ENCODE data around the gene GHDC. TPM values are rescaled to one million over a fixed set of nuclear protein-coding genes. Genes with fewer than 3 reads are reported as not detected.

GHDC gene
- total and polyA plus RNA-seq, 2 of the 13 experiments (the other 11 are each of a cell fraction or from before 2014, with no cell fraction given) = 15.4 to 22.5 TPM

DNA sequence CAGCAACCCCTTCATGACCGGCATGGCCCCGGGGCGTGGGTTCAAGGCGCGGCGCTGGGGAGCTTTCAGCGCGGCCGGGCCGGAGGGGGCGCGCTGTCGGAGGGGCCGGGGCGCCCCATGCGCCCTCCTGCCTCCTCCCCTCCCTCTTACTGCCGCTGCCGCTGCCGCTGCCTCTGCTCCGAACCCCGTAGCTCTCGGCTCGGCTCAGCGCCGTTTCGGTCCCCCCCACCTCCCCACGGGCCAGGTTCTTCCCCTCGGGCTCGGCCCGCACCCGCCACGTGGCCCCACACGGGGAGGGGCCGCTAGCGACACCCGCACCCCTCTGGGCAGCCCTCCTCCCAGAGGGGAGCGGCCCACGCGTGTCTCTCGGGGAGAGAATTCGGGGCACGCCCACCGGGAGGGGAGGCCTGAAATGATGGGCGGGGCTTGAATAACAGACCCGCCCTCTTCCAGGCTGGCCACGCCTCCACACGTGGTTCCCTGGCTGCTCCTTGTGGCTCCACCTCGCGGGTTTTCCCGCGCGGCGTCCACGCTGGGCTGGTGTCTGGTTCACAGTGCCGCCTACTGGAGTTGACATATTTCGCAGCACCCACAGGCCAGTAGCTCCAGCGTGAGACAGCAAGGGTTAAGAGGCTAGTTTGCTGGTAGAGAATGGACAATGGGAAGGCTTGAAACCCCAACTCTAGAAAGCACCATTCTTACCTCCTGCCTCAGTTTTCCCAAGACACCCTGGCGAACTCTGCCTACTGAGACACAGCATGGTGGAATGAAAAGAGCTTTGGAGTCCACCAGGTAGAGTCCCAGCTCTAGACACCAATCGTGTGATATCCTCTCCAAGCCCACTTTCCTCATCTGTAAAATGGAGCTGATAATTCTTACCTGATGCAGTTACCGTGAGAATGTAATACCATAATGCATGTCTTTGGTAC is 13.1 kb downstream of the GHDC start, which contains the start of gene KCNH4:
TSS of gene KCNH4 (minus strand) at position 221 of the 929 bp plus-strand sequence. CDS start at position 24, 197 bp downstream.
- in situ Hi-C loops (cut with HindIII; ENCODE audit: extremely low pct_ligation_motif_present, low pct_unique_long_range_greater_than_20kb) = no loop called here
- POLR2A ChIA-PET = interaction anchor here (1.7 to 3.6 kb wide), 3 partner anchors 13 to 67 kb away, joined by 4 to 19 read pairs (median 6); partner anchors contain the start of gene GHDC
- H2AFZ ChIP-seq (ENCODE audit: low read length) = no peak within 1 kb of the TSS
- no peak for TF ChIP-seq DR1 (CRISPR knock-in tag; IDR thresholded peaks at IDR 0.05)
- no peak for TF ChIP-seq BRCA1 (CRISPR knock-in tag; IDR thresholded peaks at IDR 0.05)
- TF ChIP-seq, protein P1, sequence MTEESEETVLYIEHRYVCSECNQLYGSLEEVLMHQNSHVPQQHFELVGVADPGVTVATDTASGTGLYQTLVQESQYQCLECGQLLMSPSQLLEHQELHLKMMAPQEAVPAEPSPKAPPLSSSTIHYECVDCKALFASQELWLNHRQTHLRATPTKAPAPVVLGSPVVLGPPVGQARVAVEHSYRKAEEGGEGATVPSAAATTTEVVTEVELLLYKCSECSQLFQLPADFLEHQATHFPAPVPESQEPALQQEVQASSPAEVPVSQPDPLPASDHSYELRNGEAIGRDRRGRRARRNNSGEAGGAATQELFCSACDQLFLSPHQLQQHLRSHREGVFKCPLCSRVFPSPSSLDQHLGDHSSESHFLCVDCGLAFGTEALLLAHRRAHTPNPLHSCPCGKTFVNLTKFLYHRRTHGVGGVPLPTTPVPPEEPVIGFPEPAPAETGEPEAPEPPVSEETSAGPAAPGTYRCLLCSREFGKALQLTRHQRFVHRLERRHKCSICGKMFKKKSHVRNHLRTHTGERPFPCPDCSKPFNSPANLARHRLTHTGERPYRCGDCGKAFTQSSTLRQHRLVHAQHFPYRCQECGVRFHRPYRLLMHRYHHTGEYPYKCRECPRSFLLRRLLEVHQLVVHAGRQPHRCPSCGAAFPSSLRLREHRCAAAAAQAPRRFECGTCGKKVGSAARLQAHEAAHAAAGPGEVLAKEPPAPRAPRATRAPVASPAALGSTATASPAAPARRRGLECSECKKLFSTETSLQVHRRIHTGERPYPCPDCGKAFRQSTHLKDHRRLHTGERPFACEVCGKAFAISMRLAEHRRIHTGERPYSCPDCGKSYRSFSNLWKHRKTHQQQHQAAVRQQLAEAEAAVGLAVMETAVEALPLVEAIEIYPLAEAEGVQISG (CRISPR knock-in tag; IDR thresholded peaks at IDR 0.05) = peak; percentile 45
- TF ChIP-seq, protein P2, sequence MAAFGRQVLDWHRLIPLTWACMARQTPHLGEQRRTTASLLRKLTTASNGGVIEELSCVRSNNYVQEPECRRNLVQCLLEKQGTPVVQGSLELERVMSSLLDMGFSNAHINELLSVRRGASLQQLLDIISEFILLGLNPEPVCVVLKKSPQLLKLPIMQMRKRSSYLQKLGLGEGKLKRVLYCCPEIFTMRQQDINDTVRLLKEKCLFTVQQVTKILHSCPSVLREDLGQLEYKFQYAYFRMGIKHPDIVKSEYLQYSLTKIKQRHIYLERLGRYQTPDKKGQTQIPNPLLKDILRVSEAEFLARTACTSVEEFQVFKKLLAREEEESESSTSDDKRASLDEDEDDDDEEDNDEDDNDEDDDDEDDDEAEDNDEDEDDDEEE (CRISPR knock-in tag; IDR thresholded peaks at IDR 0.05) = no peak
- TF ChIP-seq ZFP1 (CRISPR knock-in tag; IDR thresholded peaks at IDR 0.05) = no peak
- TF ChIP-seq ERF (CRISPR knock-in tag; IDR thresholded peaks at IDR 0.05) = no peak
- TF ChIP-seq EZH2 (conservative IDR thresholded peaks at IDR 0.05; ENCODE audit: low read depth, low read length) = no peak
- TF ChIP-seq, protein P3, sequence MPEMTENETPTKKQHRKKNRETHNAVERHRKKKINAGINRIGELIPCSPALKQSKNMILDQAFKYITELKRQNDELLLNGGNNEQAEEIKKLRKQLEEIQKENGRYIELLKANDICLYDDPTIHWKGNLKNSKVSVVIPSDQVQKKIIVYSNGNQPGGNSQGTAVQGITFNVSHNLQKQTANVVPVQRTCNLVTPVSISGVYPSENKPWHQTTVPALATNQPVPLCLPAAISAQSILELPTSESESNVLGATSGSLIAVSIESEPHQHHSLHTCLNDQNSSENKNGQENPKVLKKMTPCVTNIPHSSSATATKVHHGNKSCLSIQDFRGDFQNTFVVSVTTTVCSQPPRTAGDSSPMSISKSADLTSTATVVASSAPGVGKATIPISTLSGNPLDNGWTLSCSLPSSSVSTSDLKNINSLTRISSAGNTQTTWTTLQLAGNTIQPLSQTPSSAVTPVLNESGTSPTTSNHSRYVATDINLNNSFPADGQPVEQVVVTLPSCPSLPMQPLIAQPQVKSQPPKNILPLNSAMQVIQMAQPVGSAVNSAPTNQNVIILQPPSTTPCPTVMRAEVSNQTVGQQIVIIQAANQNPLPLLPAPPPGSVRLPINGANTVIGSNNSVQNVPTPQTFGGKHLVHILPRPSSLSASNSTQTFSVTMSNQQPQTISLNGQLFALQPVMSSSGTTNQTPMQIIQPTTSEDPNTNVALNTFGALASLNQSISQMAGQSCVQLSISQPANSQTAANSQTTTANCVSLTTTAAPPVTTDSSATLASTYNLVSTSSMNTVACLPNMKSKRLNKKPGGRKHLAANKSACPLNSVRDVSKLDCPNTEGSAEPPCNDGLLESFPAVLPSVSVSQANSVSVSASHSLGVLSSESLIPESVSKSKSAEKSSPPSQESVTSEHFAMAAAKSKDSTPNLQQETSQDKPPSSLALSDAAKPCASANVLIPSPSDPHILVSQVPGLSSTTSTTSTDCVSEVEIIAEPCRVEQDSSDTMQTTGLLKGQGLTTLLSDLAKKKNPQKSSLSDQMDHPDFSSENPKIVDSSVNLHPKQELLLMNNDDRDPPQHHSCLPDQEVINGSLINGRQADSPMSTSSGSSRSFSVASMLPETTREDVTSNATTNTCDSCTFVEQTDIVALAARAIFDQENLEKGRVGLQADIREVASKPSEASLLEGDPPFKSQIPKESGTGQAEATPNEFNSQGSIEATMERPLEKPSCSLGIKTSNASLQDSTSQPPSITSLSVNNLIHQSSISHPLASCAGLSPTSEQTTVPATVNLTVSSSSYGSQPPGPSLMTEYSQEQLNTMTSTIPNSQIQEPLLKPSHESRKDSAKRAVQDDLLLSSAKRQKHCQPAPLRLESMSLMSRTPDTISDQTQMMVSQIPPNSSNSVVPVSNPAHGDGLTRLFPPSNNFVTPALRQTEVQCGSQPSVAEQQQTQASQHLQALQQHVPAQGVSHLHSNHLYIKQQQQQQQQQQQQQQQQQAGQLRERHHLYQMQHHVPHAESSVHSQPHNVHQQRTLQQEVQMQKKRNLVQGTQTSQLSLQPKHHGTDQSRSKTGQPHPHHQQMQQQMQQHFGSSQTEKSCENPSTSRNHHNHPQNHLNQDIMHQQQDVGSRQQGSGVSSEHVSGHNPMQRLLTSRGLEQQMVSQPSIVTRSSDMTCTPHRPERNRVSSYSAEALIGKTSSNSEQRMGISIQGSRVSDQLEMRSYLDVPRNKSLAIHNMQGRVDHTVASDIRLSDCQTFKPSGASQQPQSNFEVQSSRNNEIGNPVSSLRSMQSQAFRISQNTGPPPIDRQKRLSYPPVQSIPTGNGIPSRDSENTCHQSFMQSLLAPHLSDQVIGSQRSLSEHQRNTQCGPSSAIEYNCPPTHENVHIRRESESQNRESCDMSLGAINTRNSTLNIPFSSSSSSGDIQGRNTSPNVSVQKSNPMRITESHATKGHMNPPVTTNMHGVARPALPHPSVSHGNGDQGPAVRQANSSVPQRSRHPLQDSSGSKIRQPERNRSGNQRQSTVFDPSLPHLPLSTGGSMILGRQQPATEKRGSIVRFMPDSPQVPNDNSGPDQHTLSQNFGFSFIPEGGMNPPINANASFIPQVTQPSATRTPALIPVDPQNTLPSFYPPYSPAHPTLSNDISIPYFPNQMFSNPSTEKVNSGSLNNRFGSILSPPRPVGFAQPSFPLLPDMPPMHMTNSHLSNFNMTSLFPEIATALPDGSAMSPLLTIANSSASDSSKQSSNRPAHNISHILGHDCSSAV (CRISPR knock-in tag; IDR thresholded peaks at IDR 0.05; ENCODE audit: borderline replicate concordance) = no peak
- TF ChIP-seq KDM2A (CRISPR knock-in tag; IDR thresholded peaks at IDR 0.05; ENCODE audit: borderline replicate concordance, low read depth) = 0 out of 2 replicates have a peak, but pooled peaks have one; percentile 19
- TF ChIP-seq ZNF441 (CRISPR knock-in tag; IDR thresholded peaks at IDR 0.05; ENCODE audit: borderline replicate concordance) = no peak
- TF ChIP-seq HMG20B (CRISPR knock-in tag; conservative IDR thresholded peaks at IDR 0.05) = no peak

More for the DNA sequence above, 13.1 kb downstream of the GHDC start, which contains the start of gene KCNH4:
- peaks cover 60% of the 10 kb centered on the region for H3K4me1 ChIP-seq (ENCODE audit: insufficient read depth, low read length)
- H3K9me3 ChIP-seq (ENCODE audit: low read length) = no peaks in the 10 kb centered on the region
- H3K36me3 ChIP-seq (replicated peaks in 1 of 2; ENCODE audit: control insufficient read depth in 1 of 2, insufficient read depth in 2 of 2, low read length in 2 of 2) = no peaks in the 10 kb centered on the region
- ATAC-seq (peak; percentile 3; the same call in 1 of the 3 replicates), DNase-seq (ENCODE audit: low spot score) (peak; percentile 39), FAIRE-seq (no peak)
- no peak within 1 kb of the TSS for H3K9ac ChIP-seq (ENCODE audit: insufficient read depth, low read depth, low read length)
- H4K20me1 ChIP-seq (ENCODE audit: insufficient read depth, low read length) = peaks cover 5% of the 10 kb centered on the region
- H3K27me3 ChIP-seq (ENCODE audit: control insufficient read depth in 1 of 2, insufficient read depth in 2 of 2, low read length in 2 of 2) = peaks cover 0 to 21% of the 10 kb centered on the region in 2 experiments; a peak in 4 of 5 replicates
- no TSS peak for BruUV-seq (replicated peaks)
- H3K79me2 ChIP-seq (ENCODE audit: insufficient read depth, low read length) = no peaks in the 10 kb centered on the region
- peak within 1 kb of the TSS; percentile 70 for H3K4me2 ChIP-seq (ENCODE audit: low read depth, low read length)
- peak within 1 kb of the TSS; percentile 45 to 66 (median 47); a peak in 4 of 6 replicates for H3K4me3 ChIP-seq (replicated peaks in 1 of 3; ENCODE audit: insufficient read depth in 1 of 3, low read depth in 2 of 3, low read length in 3 of 3)
- intact Hi-C loops (cut with micrococcal nuclease; ENCODE audit: unreplicated experiment) = loop anchor here (10.0 kb wide), 1 partner anchor 64 kb away; no protein-coding TSS in a partner anchor
- no peak within 1 kb of the TSS for H3K27ac ChIP-seq (ENCODE audit: extremely low read length, insufficient read depth, low read length)
- CTCF ChIA-PET (ENCODE audit: low intra/inter-chr PET ratio, low total read pairs) = interaction anchor here (0.8 to 1.1 kb wide), 2 partner anchors 62 to 63 kb away, joined by 3 read pairs; no protein-coding TSS in a partner anchor
- 26% methylated on average over 14 of the region's 60 CpGs for WGBS (ENCODE audit: low lambda C conversion rate)
